K562 (cell line): ENCODE results near the gene TMEM107. TPM values are rescaled to one million over a fixed set of nuclear protein-coding genes. Genes with fewer than 3 reads are reported as not detected.
A peak's percentile ranks its signal among the peaks of the same experiment; 100 is the strongest.

Experiments used
- CTBP1 ChIP-seq: fragments of 450-650 bp; IDR thresholded peaks from 2 replicates; pipeline ENCODE4 v1.6.1; 2016; ENCODE audit warnings: borderline replicate concordance
- DPF2 ChIP-seq: fragments of 450-650 bp; IDR thresholded peaks from 2 replicates; pipeline ENCODE4 v1.6.1; 2016
- FOXK2 ChIP-seq, 2 experiments: fragments of 450-650 bp; IDR thresholded peaks in 1 of 2; conservative IDR thresholded peaks in 1 of 2; 2 replicates each; pipeline ENCODE4 v1.6.1; 2016; ENCODE audit warnings: low read depth in 2 of 2, mild to moderate bottlenecking in 1 of 2
- HSF4 ChIP-seq: fragments of 250-450 bp; sonication (Bioruptor Pico); IDR thresholded peaks from 2 replicates; pipeline ENCODE4 v2.1.2; 2022; ENCODE audit warnings: mild to moderate bottlenecking, moderate library complexity, borderline replicate concordance
- KLF10 ChIP-seq: fragments of 250-450 bp; sonication (Bioruptor Pico); IDR thresholded peaks from 2 replicates; pipeline ENCODE4 v1.6.1; 2021; ENCODE audit warnings: matching md5 sums
- MLX ChIP-seq, 2 experiments: fragments of 450-650 bp in 1 of 2; sonication (generic) in 1 of 2; formaldehyde crosslinking; conservative IDR thresholded peaks; 2 replicates each; pipeline versions ENCODE4 v1.4.0 to v1.8.1; 2020 to 2022; ENCODE audit warnings: mild to moderate bottlenecking in 1 of 2, missing genetic modification reagents in 1 of 2
- PBX2 ChIP-seq, 2 experiments: IDR thresholded peaks in 1 of 2; conservative IDR thresholded peaks in 1 of 2; 2 replicates each; pipeline ENCODE4 v1.6.1; 2016; ENCODE audit warnings: low read depth in 2 of 2, mild to moderate bottlenecking in 1 of 2, missing compliant biosample characterization in 1 of 2, missing genetic modification characterization in 1 of 2, moderate library complexity in 1 of 2
- PHF8 ChIP-seq: fragments of 200-600 bp; sonication (generic); IDR thresholded peaks from 2 replicates; pipeline ENCODE4 v1.6.1; 2012; ENCODE audit warnings: mixed run types, mild to moderate bottlenecking, inconsistent platforms, low read length, moderate library complexity, borderline replicate concordance
- PKNOX1 ChIP-seq: fragments of 450-650 bp; IDR thresholded peaks from 2 replicates; pipeline ENCODE4 v1.6.1; 2016
- RCOR1 ChIP-seq, 2 experiments: IDR thresholded peaks; 2 replicates each; pipeline ENCODE4 v1.6.1; 2012; ENCODE audit warnings: low read depth in 2 of 2, low read length in 2 of 2, borderline replicate concordance in 1 of 2, improper control_type of control experiment in 1 of 2
- SMAD2 ChIP-seq: fragments of 150-350 bp; IDR thresholded peaks from 2 replicates; pipeline ENCODE4 v1.6.1; 2014; ENCODE audit warnings: low read depth, mild to moderate bottlenecking, low read length
- TARDBP ChIP-seq: fragments of 450-650 bp; IDR thresholded peaks from 2 replicates; pipeline ENCODE4 v1.6.1; 2016
- TBL1XR1 ChIP-seq, 2 experiments: IDR thresholded peaks; 2 replicates each; pipeline ENCODE4 v1.6.1; 2012; ENCODE audit warnings: improper control_type of control experiment in 2 of 2, low read length in 2 of 2, mild to moderate bottlenecking in 1 of 2
- USF2 ChIP-seq: sonication (generic); formaldehyde crosslinking; IDR thresholded peaks from 2 replicates; pipeline ENCODE4 v1.5.0; 2020; ENCODE audit warnings: missing genetic modification reagents
- ZBTB11 ChIP-seq, 3 experiments: fragments of 200-800 bp in 1 of 3; fragments of 250-450 bp in 1 of 3; fragments of 450-650 bp in 1 of 3; sonication (Bioruptor Pico) in 1 of 3; sonication (Bioruptor generic) in 1 of 3; formaldehyde crosslinking in 1 of 3; IDR thresholded peaks; 2 replicates each; pipeline versions ENCODE4 v1.6.1 to v1.8.0; 2016 to 2022; ENCODE audit warnings: mild to moderate bottlenecking in 2 of 3, missing genetic modification characterization in 2 of 3, missing compliant biosample characterization in 1 of 3, moderate library complexity in 1 of 3
- ZNF583 ChIP-seq: fragments of 250-450 bp; sonication (Bioruptor Pico); IDR thresholded peaks from 2 replicates; pipeline ENCODE4 v1.4.0; 2020
- ZNF699 ChIP-seq: fragments of 250-450 bp; sonication (Bioruptor Pico); IDR thresholded peaks from 2 replicates; pipeline ENCODE4 v1.8.0; 2021; ENCODE audit warnings: mild to moderate bottlenecking, moderate library complexity; ENCODE audit not compliant: insufficient replicate concordance
- polyA plus RNA-seq, 8 experiments: library from polyadenylated mRNA; depleted of rRNA in 4 of 8; stranded (reverse) in 5 of 8; unstranded in 3 of 8; fragments of >200 nt; fragmentation: Nextera tagmentation in 2 of 8; fragmentation: Illumina TruSeq in 1 of 8; extraction: Ambion mirVana in 2 of 8; extraction: Trizol in 1 of 8; gene quantifications; 2 replicates each; pipeline versions ENCODE4 v1.2.1 to v1.2.3, GENCODE V29; 2011 to 2014; ENCODE audit warnings: inconsistent platforms in 1 of 8, missing spikeins in 1 of 8
- total RNA-seq, 7 experiments: library from RNA; depleted of rRNA in 6 of 7; stranded (reverse); fragments of >200 nt in 6 of 7; fragmentation: Illumina TruSeq in 2 of 7; extraction: Trizol in 2 of 7; gene quantifications; 2 replicates each; pipeline versions ENCODE4 v1.2.1 to v1.2.3, GENCODE V29; 2011 to 2021; ENCODE audit warnings: low replicate concordance in 1 of 7

TMEM107 gene
- total and polyA plus RNA-seq, 9 of the 15 experiments (the other 6 are each of a cell fraction or from before 2014, with no cell fraction given): 7.1 to 26.2 (median 16.9) TPM

GRCh38 chr17:8156246-8156992 lies 19.8 kb downstream of the TMEM107 start (continued):
- TF ChIP-seq ZBTB11 (CRISPR knock-in tag; IDR thresholded peaks at IDR 0.05) (peak in 2 of 3 experiments; percentile 74 to 98; a peak in 4 of 6 replicates), USF2 (no peak; the same call in 1 of the 2 replicates), ZNF699 (CRISPR knock-in tag) (no peak), TARDBP (no peak), KLF10 (CRISPR knock-in tag) (no peak), PBX2 (CRISPR knock-in tag; IDR thresholded peaks at IDR 0.05; ENCODE audit: low read depth) (no peak), PBX2 (tag; conservative IDR thresholded peaks at IDR 0.05; ENCODE audit: low read depth) (peak; percentile 85), CTBP1 (0 out of 2 replicates have a peak, but pooled peaks have one; percentile 18), PKNOX1 (peak; percentile 98), RCOR1 (IDR thresholded peaks at IDR 0.05; ENCODE audit: borderline replicate concordance in 1 of 2, low read depth in 2 of 2, low read length in 2 of 2) (peak in 1 of 2 experiments; percentile 10; a peak in 1 of 4 replicates), PHF8 (peak; percentile 33; the same call in 1 of the 2 replicates), TBL1XR1 (IDR thresholded peaks at IDR 0.05; ENCODE audit: low read length in 2 of 2) (no peak), DPF2 (peak; percentile 32; the same call in 1 of the 2 replicates), SMAD2 (no peak), FOXK2 (conservative IDR thresholded peaks at IDR 0.05 in 1 of 2, IDR thresholded peaks at IDR 0.05 in 1 of 2; ENCODE audit: low read depth in 2 of 2) (peak; percentile 98), ZNF583 (CRISPR knock-in tag) (peak; percentile 97), HSF4 (no peak), MLX (CRISPR knock-in tag; conservative IDR thresholded peaks at IDR 0.05) (no peak)
